HepG2 (cell line): ENCODE data around the gene HPS6. TPM values are rescaled to one million over a fixed set of nuclear protein-coding genes. Genes with fewer than 3 reads are reported as not detected.

Experiments used
- BCL6 ChIP-seq: IDR thresholded peaks from 2 replicates; pipeline ENCODE4 v1.6.1; 2016; ENCODE audit warnings: missing genetic modification reagents, missing compliant biosample characterization
- GATAD1 ChIP-seq: IDR thresholded peaks from 2 replicates; pipeline ENCODE4 v1.6.1; 2016; ENCODE audit warnings: missing genetic modification reagents, missing compliant biosample characterization
- GLI4 ChIP-seq: sonication (generic); formaldehyde crosslinking; IDR thresholded peaks from 2 replicates; pipeline ENCODE4 v1.5.1; 2020; ENCODE audit warnings: missing genetic modification reagents, mild to moderate bottlenecking, moderate library complexity, borderline replicate concordance
- HNRNPUL1 ChIP-seq: fragments of 200-400 bp; formaldehyde crosslinking; IDR thresholded peaks from 2 replicates; pipeline ENCODE4 v1.6.1; 2017; ENCODE audit warnings: low read depth, mild to moderate bottlenecking, low read length, moderate library complexity
- IRF9 ChIP-seq: sonication (generic); formaldehyde crosslinking; IDR thresholded peaks from 2 replicates; pipeline ENCODE4 v1.8.0; 2022; ENCODE audit warnings: missing genetic modification reagents, mild to moderate bottlenecking, borderline replicate concordance
- MED13 ChIP-seq: sonication (generic); formaldehyde crosslinking; IDR thresholded peaks from 2 replicates; pipeline ENCODE4 v1.5.0; 2020; ENCODE audit warnings: missing genetic modification reagents
- MXI1 ChIP-seq: IDR thresholded peaks from 3 replicates; pipeline ENCODE4 v1.6.1; 2012; ENCODE audit warnings: low read depth, low read length, inconsistent platforms, borderline replicate concordance
- MYPOP ChIP-seq: sonication (generic); formaldehyde crosslinking; IDR thresholded peaks from 2 replicates; pipeline ENCODE4 v1.8.1; 2023; ENCODE audit warnings: mild to moderate bottlenecking, moderate library complexity, missing genetic modification reagents
- PAF1 ChIP-seq: IDR thresholded peaks from 2 replicates; pipeline ENCODE4 v1.6.1; 2016; ENCODE audit warnings: missing genetic modification reagents, missing compliant biosample characterization
- PAWR ChIP-seq: sonication (generic); formaldehyde crosslinking; IDR thresholded peaks from 2 replicates; pipeline ENCODE4 v1.4.0; 2020; ENCODE audit warnings: missing genetic modification reagents, mild to moderate bottlenecking, borderline replicate concordance
- RARA ChIP-seq: IDR thresholded peaks from 2 replicates; pipeline ENCODE4 v1.6.1; 2016; ENCODE audit warnings: missing genetic modification reagents, missing compliant biosample characterization
- SOX5 ChIP-seq: IDR thresholded peaks from 2 replicates; pipeline ENCODE4 v1.6.1; 2016; ENCODE audit warnings: borderline replicate concordance
- SP1 ChIP-seq, 2 experiments: fragments of 450-650 bp in 1 of 2; sonication (generic) in 1 of 2; formaldehyde crosslinking in 1 of 2; IDR thresholded peaks; 2 replicates each; pipeline versions ENCODE4 v1.4.0 to v1.6.1; 2016 to 2020; ENCODE audit warnings: missing genetic modification reagents in 1 of 2
- TAF15 ChIP-seq: fragments of 200-400 bp; formaldehyde crosslinking; IDR thresholded peaks from one replicate; pipeline ENCODE4 v1.6.1; 2018; ENCODE audit warnings: mild to moderate bottlenecking, low read depth, low read length; ENCODE audit not compliant: poor library complexity, severe bottlenecking
- TOPORS ChIP-seq: sonication (generic); formaldehyde crosslinking; IDR thresholded peaks from 2 replicates; pipeline ENCODE4 v1.8.0; 2023; ENCODE audit warnings: mild to moderate bottlenecking, missing genetic modification reagents
- USF2 ChIP-seq, 2 experiments: sonication (generic) in 1 of 2; formaldehyde crosslinking in 1 of 2; IDR thresholded peaks; 2 replicates each; pipeline versions ENCODE4 v1.5.1 to v1.6.1; 2011 to 2020; ENCODE audit warnings: borderline replicate concordance in 1 of 2, low read depth in 1 of 2, low read length in 1 of 2, mild to moderate bottlenecking in 1 of 2, missing genetic modification reagents in 1 of 2, moderate library complexity in 1 of 2
- ZNF329 ChIP-seq: sonication (generic); formaldehyde crosslinking; IDR thresholded peaks from 2 replicates; pipeline ENCODE4 v1.9.0; 2021; ENCODE audit warnings: low read depth, mild to moderate bottlenecking, missing genetic modification reagents
- ZNF350 ChIP-seq: sonication (generic); formaldehyde crosslinking; IDR thresholded peaks from 2 replicates; pipeline ENCODE4 v1.4.0; 2020; ENCODE audit warnings: mild to moderate bottlenecking, low read depth, missing genetic modification reagents, borderline replicate concordance
- ZNF383 ChIP-seq: sonication (generic); formaldehyde crosslinking; IDR thresholded peaks from 2 replicates; pipeline ENCODE4 v1.4.0; 2020; ENCODE audit warnings: missing genetic modification reagents, mild to moderate bottlenecking, borderline replicate concordance
- ZNF562 ChIP-seq: sonication (generic); formaldehyde crosslinking; IDR thresholded peaks from 2 replicates; pipeline ENCODE4 v1.8.0; 2022; ENCODE audit warnings: missing genetic modification reagents, borderline replicate concordance
- ZXDC ChIP-seq: sonication (generic); formaldehyde crosslinking; IDR thresholded peaks from 2 replicates; pipeline ENCODE4 v1.5.0; 2020; ENCODE audit warnings: mild to moderate bottlenecking, missing genetic modification reagents
- polyA plus RNA-seq, 8 experiments: library from polyadenylated mRNA; depleted of rRNA in 3 of 8; stranded (reverse) in 7 of 8; unstranded in 1 of 8; fragments of >200 nt; fragmentation: Illumina TruSeq in 4 of 8; extraction: Trizol in 4 of 8; gene quantifications; 2 replicates each; pipeline versions ENCODE4 v1.2.1 to v1.2.3, GENCODE V29; 2011 to 2016; ENCODE audit warnings: low read depth in 4 of 8, missing spikeins in 1 of 8, mixed read lengths in 1 of 8; ENCODE audit not compliant: insufficient read depth in 1 of 8
- total RNA-seq, 5 experiments: library from RNA; depleted of rRNA; stranded (reverse); fragments of >200 nt; fragmentation: Illumina TruSeq; extraction: Trizol; gene quantifications; 2 replicates each; pipeline ENCODE4 v1.2.3, GENCODE V29; 2016; ENCODE audit warnings: low read depth in 1 of 5

HPS6 gene
- total and polyA plus RNA-seq, 2 of the 13 experiments (the other 11 are each of a cell fraction or from before 2014, with no cell fraction given), result 2.9 to 14.9 TPM

- TF ChIP-seq IRF9 (CRISPR knock-in tag) (peak; percentile 60; the same call in 1 of the 2 replicates), MYPOP (CRISPR knock-in tag) (peak; percentile 75; the same call in 1 of the 2 replicates), ZNF383 (CRISPR knock-in tag) (0 out of 2 replicates have a peak, but pooled peaks have one; percentile 84), TAF15 (peak; percentile 74), RARA (CRISPR knock-in tag) (peak; percentile 62; the same call in 1 of the 2 replicates), HNRNPUL1 (no peak), MXI1 (peak; percentile 82; the same call in 2 of the 3 replicates), PAF1 (CRISPR knock-in tag) (no peak), SOX5 (CRISPR knock-in tag) (peak; percentile 25; the same call in 1 of the 2 replicates), ZXDC (CRISPR knock-in tag) (0 out of 2 replicates have a peak, but pooled peaks have one; percentile 71), SP1 (IDR thresholded peaks at IDR 0.05) (no peak), SP1 (CRISPR knock-in tag; IDR thresholded peaks at IDR 0.05) (peak; percentile 76; the same call in 1 of the 2 replicates), ZNF562 (CRISPR knock-in tag) (no peak), BCL6 (CRISPR knock-in tag) (peak; percentile 79), TOPORS (CRISPR knock-in tag) (peak; percentile 79; the same call in 1 of the 2 replicates), ZNF350 (CRISPR knock-in tag) (peak; percentile 75), MED13 (peak; percentile 75), GATAD1 (CRISPR knock-in tag) (peak; percentile 78), USF2 (IDR thresholded peaks at IDR 0.05; ENCODE audit: low read depth, low read length) (no peak), USF2 (CRISPR knock-in tag; IDR thresholded peaks at IDR 0.05; ENCODE audit: borderline replicate concordance) (no peak), PAWR (CRISPR knock-in tag) (no peak), GLI4 (peak; percentile 47; the same call in 1 of the 2 replicates), ZNF329 (CRISPR knock-in tag) (0 out of 2 replicates have a peak, but pooled peaks have one; percentile 81)
These were observed 9.3 kb upstream of the HPS6 start, which contains the start of gene ARMH3 (continued) for GRCh38 chr10:102055647-102056419.
